MCF 10A (cell line): ENCODE results near the gene FOXP4. TPM values are rescaled to one million over a fixed set of nuclear protein-coding genes. Genes with fewer than 3 reads are reported as not detected.

Source experiments
- BruUV-seq: library from RNA; stranded (reverse); fragments of 400-500 nt; replicated peaks from 2 replicates; lab custom pipeline; 2021; lab: Mats Ljungman, UMichigan
- CTCF ChIA-PET: fragments of 300-600 bp; sonication (Branson Sonifier 250); formaldehyde crosslinking; extraction: SDS; loops from one replicate; lab custom pipeline; 2021; ENCODE audit warnings: antibody characterized with exemption, inconsistent platforms; lab: Yijun Ruan, JAX
- POLR2A ChIA-PET: fragments of 300-600, 350-650 bp; sonication (Branson Sonifier 250); formaldehyde crosslinking; extraction: SDS; loops from one replicate; lab custom pipeline; 2020; ENCODE audit warnings: antibody characterized with exemption, inconsistent platforms; lab: Yijun Ruan, JAX
- DNase-seq: peaks from one replicate; pipeline ENCODE4 v3.0.0-alpha.2; 2018; ENCODE audit not compliant: unreplicated experiment
- H3K27ac Mint-ChIP-seq: one replicate; pipeline ENCODE4 v1.8.0; 2022; ENCODE audit warnings: mild to moderate bottlenecking, low read depth, mixed read lengths; ENCODE audit not compliant: unreplicated experiment
- H3K27me3 Mint-ChIP-seq: one replicate; pipeline ENCODE4 v1.8.0; 2022; ENCODE audit warnings: mixed read lengths; ENCODE audit not compliant: insufficient read depth, unreplicated experiment
- H3K36me3 Mint-ChIP-seq: one replicate; pipeline ENCODE4 v1.8.0; 2022; ENCODE audit warnings: mild to moderate bottlenecking, moderate library complexity, mixed read lengths; ENCODE audit not compliant: insufficient read depth, unreplicated experiment
- H3K4me1 Mint-ChIP-seq: one replicate; pipeline ENCODE4 v1.8.0; 2022; ENCODE audit warnings: mixed read lengths; ENCODE audit not compliant: insufficient read depth, unreplicated experiment
- H3K4me3 Mint-ChIP-seq: one replicate; pipeline ENCODE4 v1.8.0; 2022; ENCODE audit warnings: mild to moderate bottlenecking, moderate library complexity, mixed read lengths; ENCODE audit not compliant: unreplicated experiment
- H3K9me3 Mint-ChIP-seq: one replicate; pipeline ENCODE4 v1.8.0; 2022; ENCODE audit warnings: mixed read lengths; ENCODE audit not compliant: unreplicated experiment
- intact Hi-C: fragments of 100-400 bp; cut with micrococcal nuclease; formaldehyde crosslinking; loops from 2 replicates; pipeline ENCODE4 v1.14.1; 2022
- total RNA-seq: library from RNA; stranded (reverse); gene quantifications from 2 replicates; pipeline ENCODE4 v1.2.3, GENCODE V29; 2022
- TF ChIP-seq, protein P1 (sequence below): fragments of 200-600 bp; IDR thresholded peaks from one replicate; pipeline ENCODE4 v1.8.0; 2022; ENCODE audit warnings: antibody characterized with exemption, mild to moderate bottlenecking; ENCODE audit not compliant: unreplicated experiment

FOXP4 gene
- total RNA-seq, 1 experiment from 2014 or later: 16.5 TPM

DNA sequence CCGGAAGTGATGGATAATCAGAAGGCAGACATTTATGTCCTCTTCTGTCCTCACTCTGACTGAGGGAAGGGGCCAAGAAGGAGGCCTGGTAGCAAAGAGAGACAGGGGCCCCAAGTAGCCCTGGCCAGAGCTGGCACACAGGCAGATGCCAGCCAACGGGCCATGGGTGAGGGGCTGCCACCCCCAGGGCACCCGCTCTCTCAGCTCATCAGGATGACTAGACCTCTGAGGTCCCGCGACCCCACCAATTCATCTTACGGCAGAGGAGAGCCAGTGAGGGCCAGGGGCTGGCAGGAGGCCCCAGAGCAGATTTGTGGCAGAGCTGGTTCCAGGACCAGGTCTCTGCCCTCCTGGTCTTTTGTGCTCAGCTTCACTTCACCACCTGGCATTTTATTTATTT lies 49.0 kb downstream of the FOXP4 start:
- CTCF ChIA-PET: interaction anchor here (0.6 to 12.2 kb wide), 9 partner anchors 9 to 271 kb away, joined by 3 to 139 read pairs (median 5); no protein-coding TSS in a partner anchor
- intact Hi-C loops: no loop called here
- BruUV-seq: no TSS peak
- no peaks in the 10 kb centered on the region for H3K27me3 Mint-ChIP-seq
- H3K4me1 Mint-ChIP-seq: no peaks in the 10 kb centered on the region
- H3K4me3 Mint-ChIP-seq: no peak overlapping the region
- H3K9me3 Mint-ChIP-seq: no peaks in the 10 kb centered on the region
- no peak for DNase-seq
- POLR2A ChIA-PET: interaction anchor here (0.8 kb wide), 1 partner anchor 169 kb away, joined by 3 read pairs; no protein-coding TSS in a partner anchor
- H3K27ac Mint-ChIP-seq: no peak overlapping the region
- TF ChIP-seq, protein P1, sequence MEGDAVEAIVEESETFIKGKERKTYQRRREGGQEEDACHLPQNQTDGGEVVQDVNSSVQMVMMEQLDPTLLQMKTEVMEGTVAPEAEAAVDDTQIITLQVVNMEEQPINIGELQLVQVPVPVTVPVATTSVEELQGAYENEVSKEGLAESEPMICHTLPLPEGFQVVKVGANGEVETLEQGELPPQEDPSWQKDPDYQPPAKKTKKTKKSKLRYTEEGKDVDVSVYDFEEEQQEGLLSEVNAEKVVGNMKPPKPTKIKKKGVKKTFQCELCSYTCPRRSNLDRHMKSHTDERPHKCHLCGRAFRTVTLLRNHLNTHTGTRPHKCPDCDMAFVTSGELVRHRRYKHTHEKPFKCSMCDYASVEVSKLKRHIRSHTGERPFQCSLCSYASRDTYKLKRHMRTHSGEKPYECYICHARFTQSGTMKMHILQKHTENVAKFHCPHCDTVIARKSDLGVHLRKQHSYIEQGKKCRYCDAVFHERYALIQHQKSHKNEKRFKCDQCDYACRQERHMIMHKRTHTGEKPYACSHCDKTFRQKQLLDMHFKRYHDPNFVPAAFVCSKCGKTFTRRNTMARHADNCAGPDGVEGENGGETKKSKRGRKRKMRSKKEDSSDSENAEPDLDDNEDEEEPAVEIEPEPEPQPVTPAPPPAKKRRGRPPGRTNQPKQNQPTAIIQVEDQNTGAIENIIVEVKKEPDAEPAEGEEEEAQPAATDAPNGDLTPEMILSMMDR: no peak
- H3K36me3 Mint-ChIP-seq: peaks cover 13% of the 10 kb centered on the region

DNA sequence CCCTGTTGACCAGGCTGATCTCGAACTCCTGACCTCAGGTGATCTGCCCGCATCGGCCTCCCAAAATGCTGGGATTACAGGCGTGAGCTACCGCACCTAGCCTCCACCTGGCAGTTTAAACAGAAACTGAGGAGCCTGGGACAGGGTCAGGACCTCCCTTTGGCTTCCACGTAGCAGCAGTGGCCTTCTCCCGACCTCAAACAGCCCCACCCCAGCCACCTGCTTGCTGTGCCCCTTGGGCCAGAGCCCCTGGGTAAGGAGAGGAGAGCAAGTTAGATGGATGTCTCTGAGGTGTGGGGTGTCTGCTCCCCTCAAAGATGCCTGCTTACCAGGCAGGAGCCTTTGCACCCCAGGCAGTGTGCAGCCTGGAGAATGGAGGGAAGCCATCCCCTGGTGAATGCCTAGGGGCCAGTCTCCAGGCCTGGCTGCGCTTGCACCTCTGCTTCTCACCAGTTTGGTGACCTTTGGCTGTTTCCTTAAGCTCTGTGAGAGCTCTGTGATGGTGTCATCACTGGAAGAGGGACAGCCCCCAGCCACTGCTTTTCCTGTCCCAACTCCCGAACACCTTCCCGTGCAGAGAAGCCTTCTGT lies 50.0 kb downstream of the FOXP4 start:
- ChIA-PET POLR2A (interaction anchor here (0.8 kb wide), 1 partner anchor 37 kb away, joined by 4 read pairs; no protein-coding TSS in a partner anchor), CTCF (interaction anchor here (0.6 to 12.2 kb wide), 7 partner anchors 8 to 272 kb away, joined by 3 to 139 read pairs (median 6); no protein-coding TSS in a partner anchor)
- Mint-ChIP-seq H3K27me3 (no peaks in the 10 kb centered on the region), H3K27ac (no peak overlapping the region), H3K4me3 (no peak overlapping the region), H3K9me3 (no peaks in the 10 kb centered on the region), H3K36me3 (peaks cover 13% of the 10 kb centered on the region), H3K4me1 (no peaks in the 10 kb centered on the region)
- DNase-seq: no peak
- BruUV-seq: no TSS peak
- intact Hi-C loops: no loop called here
- TF ChIP-seq, protein P1: no peak

DNA sequence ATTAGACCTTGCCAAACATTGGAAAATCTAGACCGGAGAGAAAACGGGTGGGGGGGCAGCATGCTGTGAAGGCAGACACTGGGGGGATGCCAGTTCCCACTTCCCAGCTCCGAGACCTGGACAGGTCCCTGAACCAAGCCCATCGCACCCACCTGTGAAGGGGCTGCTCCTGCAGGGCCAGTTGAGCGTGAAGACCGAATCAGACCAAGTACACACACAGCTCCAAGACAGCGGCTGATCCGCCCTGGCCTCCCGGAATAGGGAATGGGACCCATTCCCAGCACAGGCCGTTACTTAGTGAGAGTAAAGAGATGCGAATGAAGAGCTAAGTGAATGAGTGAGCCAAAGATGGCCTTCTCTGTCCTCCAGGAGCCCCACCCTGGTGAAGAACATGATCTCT lies 50.6 kb downstream of the FOXP4 start:
- BruUV-seq: no TSS peak
- intact Hi-C loops: no loop called here
- Mint-ChIP-seq H3K27ac (no peak overlapping the region), H3K4me3 (no peak overlapping the region), H3K36me3 (peaks cover 13% of the 10 kb centered on the region), H3K4me1 (no peaks in the 10 kb centered on the region), H3K27me3 (no peaks in the 10 kb centered on the region), H3K9me3 (no peaks in the 10 kb centered on the region)
- TF ChIP-seq, protein P1: no peak
- no peak for DNase-seq
- ChIA-PET CTCF (interaction anchor here (0.5 to 12.2 kb wide), 5 partner anchors 74 to 229 kb away, joined by 3 to 139 read pairs (median 6); no protein-coding TSS in a partner anchor), POLR2A (interaction anchor here (0.8 kb wide), 1 partner anchor 37 kb away, joined by 4 read pairs; no protein-coding TSS in a partner anchor)

DNA sequence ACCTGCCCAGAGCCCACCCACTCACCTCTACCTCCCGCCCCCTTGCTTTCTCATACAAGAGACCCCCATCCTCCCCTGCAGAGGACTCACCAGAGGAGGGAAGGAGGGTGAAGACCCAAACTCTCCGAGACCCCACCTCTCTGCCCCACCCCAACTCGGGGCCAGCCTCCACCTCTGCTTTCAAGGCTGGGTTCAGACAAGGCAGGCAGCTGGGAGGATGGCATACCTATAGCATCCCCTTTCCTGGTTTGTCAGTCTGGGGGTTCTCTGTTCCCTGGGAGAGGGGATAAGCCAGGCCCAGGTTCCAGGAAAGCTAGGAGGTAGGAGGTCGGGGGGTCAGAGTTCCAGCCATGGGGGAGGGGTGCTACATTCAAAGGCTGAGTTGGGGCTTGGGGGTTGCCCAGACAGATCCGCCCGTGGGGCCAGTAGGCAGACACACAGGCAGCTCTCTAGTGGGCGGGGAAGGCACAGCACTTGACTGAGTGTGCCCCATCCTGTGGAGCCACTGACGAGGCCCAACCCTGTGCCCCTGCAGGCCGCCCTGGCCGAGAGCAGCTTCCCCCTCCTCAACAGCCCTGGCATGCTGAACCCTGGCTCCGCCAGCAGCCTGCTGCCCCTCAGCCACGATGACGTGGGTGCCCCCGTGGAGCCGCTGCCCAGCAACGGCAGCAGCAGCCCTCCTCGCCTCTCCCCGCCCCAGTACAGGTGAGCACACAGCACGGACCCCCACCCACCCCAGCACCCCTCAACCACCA lies 51.2 kb downstream of the FOXP4 start:
- H3K27ac Mint-ChIP-seq: no peak overlapping the region
- TF ChIP-seq, protein P1: no peak
- intact Hi-C loops: no loop called here
- BruUV-seq: no TSS peak
- ChIA-PET POLR2A (interaction anchor here (0.8 kb wide), 1 partner anchor 36 kb away, joined by 4 read pairs; no protein-coding TSS in a partner anchor), CTCF (interaction anchor here (0.5 to 12.2 kb wide), 5 partner anchors 87 to 229 kb away, joined by 3 to 139 read pairs (median 6); no protein-coding TSS in a partner anchor)
- H3K36me3 Mint-ChIP-seq: peaks cover 13% of the 10 kb centered on the region
- H3K27me3 Mint-ChIP-seq: no peaks in the 10 kb centered on the region
- H3K4me3 Mint-ChIP-seq: no peak overlapping the region
- no peaks in the 10 kb centered on the region for H3K9me3 Mint-ChIP-seq
- DNase-seq: no peak
- H3K4me1 Mint-ChIP-seq: no peaks in the 10 kb centered on the region
